ENCODE measurements around the gene C19orf47.

DNA sequence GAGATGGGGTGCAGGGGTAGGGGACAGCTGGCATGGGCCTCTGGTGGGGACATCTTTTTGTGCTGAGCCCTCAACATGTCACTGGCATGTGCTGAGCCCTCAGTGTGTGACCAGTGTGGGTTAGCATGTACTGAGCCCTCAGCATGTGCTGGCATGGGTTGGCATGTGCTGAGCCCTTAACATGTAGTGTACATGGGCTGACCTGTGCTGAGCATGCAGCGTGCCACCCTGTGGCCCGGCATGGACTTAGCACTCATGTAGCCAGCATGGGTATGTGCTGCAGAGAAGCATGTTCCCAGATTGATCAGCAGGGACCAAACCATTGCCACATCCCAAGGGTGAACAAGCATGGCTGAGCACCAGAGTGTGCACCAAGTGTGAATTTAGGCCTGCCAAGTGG, 30.3 kb upstream of the C19orf47 start:
- TF ChIP-seq, protein P1, sequence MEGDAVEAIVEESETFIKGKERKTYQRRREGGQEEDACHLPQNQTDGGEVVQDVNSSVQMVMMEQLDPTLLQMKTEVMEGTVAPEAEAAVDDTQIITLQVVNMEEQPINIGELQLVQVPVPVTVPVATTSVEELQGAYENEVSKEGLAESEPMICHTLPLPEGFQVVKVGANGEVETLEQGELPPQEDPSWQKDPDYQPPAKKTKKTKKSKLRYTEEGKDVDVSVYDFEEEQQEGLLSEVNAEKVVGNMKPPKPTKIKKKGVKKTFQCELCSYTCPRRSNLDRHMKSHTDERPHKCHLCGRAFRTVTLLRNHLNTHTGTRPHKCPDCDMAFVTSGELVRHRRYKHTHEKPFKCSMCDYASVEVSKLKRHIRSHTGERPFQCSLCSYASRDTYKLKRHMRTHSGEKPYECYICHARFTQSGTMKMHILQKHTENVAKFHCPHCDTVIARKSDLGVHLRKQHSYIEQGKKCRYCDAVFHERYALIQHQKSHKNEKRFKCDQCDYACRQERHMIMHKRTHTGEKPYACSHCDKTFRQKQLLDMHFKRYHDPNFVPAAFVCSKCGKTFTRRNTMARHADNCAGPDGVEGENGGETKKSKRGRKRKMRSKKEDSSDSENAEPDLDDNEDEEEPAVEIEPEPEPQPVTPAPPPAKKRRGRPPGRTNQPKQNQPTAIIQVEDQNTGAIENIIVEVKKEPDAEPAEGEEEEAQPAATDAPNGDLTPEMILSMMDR (conservative IDR thresholded peaks at IDR 0.05): no peak
- no peak for TF ChIP-seq ZFX (IDR thresholded peaks at IDR 0.05)
